Measurements from ENCODE around the gene EGLN3. TPM values are rescaled to one million over a fixed set of nuclear protein-coding genes. Genes with fewer than 3 reads are reported as not detected.
A peak's percentile ranks its signal among the peaks of the same experiment; 100 is the strongest.

Gene EGLN3
- total RNA-seq, 6 experiments from 2014 or later = 1.9 to 25.4 (median 2.1) TPM

- Histone ChIP-seq H3K36me3 (no peaks in the 10 kb centered on the region), H3K4me3 (no peak overlapping the region), H3K27me3 (no peaks in the 10 kb centered on the region), H3K9me3 (no peaks in the 10 kb centered on the region), H3K4me1 (no peaks in the 10 kb centered on the region), H3K27ac (no peak overlapping the region)
- ATAC-seq = peak; percentile 63 to 80 (median 73)
- no peak for DNase-seq
- WGBS (ENCODE audit: insufficient coverage, low coverage, low lambda C conversion rate, missing lambda C conversion rate) = 35% methylated on average over 3 of the region's 3 CpGs
- TF ChIP-seq POLR2A (IDR thresholded peaks at IDR 0.05) (no peak), CTCF (IDR thresholded peaks at IDR 0.05) (no peak)
- intact Hi-C loops (cut with DNase I) = no loop called here
Observed at GRCh38 chr14:33899723-33900341, 51.0 kb downstream of the EGLN3 start.

GRCh38 chr14:33897878-33898535, 52.9 kb downstream of the EGLN3 start:
- TF ChIP-seq CTCF (IDR thresholded peaks at IDR 0.05) (no peak), POLR2A (IDR thresholded peaks at IDR 0.05) (no peak)
- ATAC-seq (no peak), DNase-seq (no peak)
- no peaks in the 10 kb centered on the region for H3K27me3 ChIP-seq
- no peaks in the 10 kb centered on the region for H3K9me3 ChIP-seq
- intact Hi-C loops (cut with DNase I) = no loop called here
- no peaks in the 10 kb centered on the region for H3K4me1 ChIP-seq
- WGBS (ENCODE audit: insufficient coverage, low coverage, low lambda C conversion rate, missing lambda C conversion rate) = 52% methylated on average over 3 of the region's 3 CpGs
- H3K36me3 ChIP-seq = no peaks in the 10 kb centered on the region
- no peak overlapping the region for H3K27ac ChIP-seq
- H3K4me3 ChIP-seq = no peak overlapping the region

- ATAC-seq = no peak
- H3K27me3 ChIP-seq = no peaks in the 10 kb centered on the region
- no peaks in the 10 kb centered on the region for H3K9me3 ChIP-seq
- no peaks in the 10 kb centered on the region for H3K36me3 ChIP-seq
- no peak overlapping the region for H3K4me3 ChIP-seq
- no peak for DNase-seq
- TF ChIP-seq POLR2A (IDR thresholded peaks at IDR 0.05) = no peak
- no peak for TF ChIP-seq CTCF (IDR thresholded peaks at IDR 0.05)
- WGBS (ENCODE audit: insufficient coverage, low coverage, low lambda C conversion rate, missing lambda C conversion rate) = 95% methylated on average over 2 of the region's 2 CpGs
- intact Hi-C loops (cut with DNase I) = no loop called here
- no peak overlapping the region for H3K27ac ChIP-seq
- H3K4me1 ChIP-seq = no peaks in the 10 kb centered on the region
Observed at GRCh38 chr14:33897382-33897781, 53.5 kb downstream of the EGLN3 start.

- Histone ChIP-seq H3K4me3 (no peak overlapping the region), H3K27ac (no peak overlapping the region), H3K36me3 (no peaks in the 10 kb centered on the region), H3K4me1 (no peaks in the 10 kb centered on the region), H3K27me3 (no peaks in the 10 kb centered on the region), H3K9me3 (no peaks in the 10 kb centered on the region)
- WGBS (ENCODE audit: insufficient coverage, low coverage, low lambda C conversion rate, missing lambda C conversion rate) = 88% methylated on average over 1 of the region's 1 CpG
- ATAC-seq (no peak), DNase-seq (no peak)
- TF ChIP-seq POLR2A (IDR thresholded peaks at IDR 0.05) = no peak
- no peak for TF ChIP-seq CTCF (IDR thresholded peaks at IDR 0.05)
- intact Hi-C loops (cut with DNase I) = no loop called here
Observed at GRCh38 chr14:33894339-33894738, 56.5 kb downstream of the EGLN3 start.

All from right lobe of liver (tissue), 6 donors.